ENCODE data around the gene INPP4B.

The INPP4B gene

GRCh38 chr4:142336251-142336934, 509.7 kb downstream of the INPP4B start:
- Histone ChIP-seq H3K36me3 (ENCODE audit: control insufficient read depth, insufficient read depth, low read length) (no peaks in the 10 kb centered on the region), H3K4me3 (ENCODE audit: insufficient read depth, low read depth, low read length, poor library complexity, severe bottlenecking) (no peak overlapping the region), H3K4me1 (ENCODE audit: control insufficient read depth, insufficient read depth, low read length, poor library complexity, severe bottlenecking) (no peaks in the 10 kb centered on the region), H3K9me3 (ENCODE audit: control insufficient read depth, low read length) (no peaks in the 10 kb centered on the region), H3K27ac (ENCODE audit: insufficient read depth, low read length, poor library complexity, severe bottlenecking) (no peak overlapping the region), H3K27me3 (replicated peaks; ENCODE audit: control insufficient read depth, insufficient read depth, low read length, poor library complexity, severe bottlenecking) (no peaks in the 10 kb centered on the region)
- no peak for DNase-seq

- peaks cover 5% of the 10 kb centered on the region for H3K4me1 ChIP-seq (ENCODE audit: control insufficient read depth, insufficient read depth, low read length, poor library complexity, severe bottlenecking)
- no peaks in the 10 kb centered on the region for H3K9me3 ChIP-seq (ENCODE audit: control insufficient read depth, low read length)
- H3K27me3 ChIP-seq (replicated peaks; ENCODE audit: control insufficient read depth, insufficient read depth, low read length, poor library complexity, severe bottlenecking): no peaks in the 10 kb centered on the region
- no peak overlapping the region for H3K4me3 ChIP-seq (ENCODE audit: insufficient read depth, low read depth, low read length, poor library complexity, severe bottlenecking)
- no peak overlapping the region for H3K27ac ChIP-seq (ENCODE audit: insufficient read depth, low read length, poor library complexity, severe bottlenecking)
- DNase-seq: no peak
- H3K36me3 ChIP-seq (ENCODE audit: control insufficient read depth, insufficient read depth, low read length): no peaks in the 10 kb centered on the region
These were observed 511.2 kb downstream of the INPP4B start for GRCh38 chr4:142334931-142335330.

GRCh38 chr4:142331646-142332045, 514.5 kb downstream of the INPP4B start:
- no peak overlapping the region for H3K27ac ChIP-seq (ENCODE audit: insufficient read depth, low read length, poor library complexity, severe bottlenecking)
- peaks cover 5% of the 10 kb centered on the region for H3K4me1 ChIP-seq (ENCODE audit: control insufficient read depth, insufficient read depth, low read length, poor library complexity, severe bottlenecking)
- no peaks in the 10 kb centered on the region for H3K9me3 ChIP-seq (ENCODE audit: control insufficient read depth, low read length)
- H3K36me3 ChIP-seq (ENCODE audit: control insufficient read depth, insufficient read depth, low read length): no peaks in the 10 kb centered on the region
- DNase-seq: no peak
- no peaks in the 10 kb centered on the region for H3K27me3 ChIP-seq (replicated peaks; ENCODE audit: control insufficient read depth, insufficient read depth, low read length, poor library complexity, severe bottlenecking)
- no peak overlapping the region for H3K4me3 ChIP-seq (ENCODE audit: insufficient read depth, low read depth, low read length, poor library complexity, severe bottlenecking)

- Histone ChIP-seq H3K4me3 (ENCODE audit: insufficient read depth, low read depth, low read length, poor library complexity, severe bottlenecking) (no peak overlapping the region), H3K9me3 (ENCODE audit: control insufficient read depth, low read length) (no peaks in the 10 kb centered on the region), H3K4me1 (ENCODE audit: control insufficient read depth, insufficient read depth, low read length, poor library complexity, severe bottlenecking) (peaks cover 9% of the 10 kb centered on the region), H3K27ac (ENCODE audit: insufficient read depth, low read length, poor library complexity, severe bottlenecking) (no peak overlapping the region), H3K36me3 (ENCODE audit: control insufficient read depth, insufficient read depth, low read length) (no peaks in the 10 kb centered on the region), H3K27me3 (replicated peaks; ENCODE audit: control insufficient read depth, insufficient read depth, low read length, poor library complexity, severe bottlenecking) (no peaks in the 10 kb centered on the region)
- DNase-seq: no peak
These were observed 515.0 kb downstream of the INPP4B start for GRCh38 chr4:142331132-142331531.

GRCh38 chr4:142330311-142330710, 515.8 kb downstream of the INPP4B start:
- Histone ChIP-seq H3K27ac (ENCODE audit: insufficient read depth, low read length, poor library complexity, severe bottlenecking) (no peak overlapping the region), H3K27me3 (replicated peaks; ENCODE audit: control insufficient read depth, insufficient read depth, low read length, poor library complexity, severe bottlenecking) (no peaks in the 10 kb centered on the region), H3K4me1 (ENCODE audit: control insufficient read depth, insufficient read depth, low read length, poor library complexity, severe bottlenecking) (peaks cover 16% of the 10 kb centered on the region), H3K9me3 (ENCODE audit: control insufficient read depth, low read length) (no peaks in the 10 kb centered on the region), H3K4me3 (ENCODE audit: insufficient read depth, low read depth, low read length, poor library complexity, severe bottlenecking) (no peak overlapping the region), H3K36me3 (ENCODE audit: control insufficient read depth, insufficient read depth, low read length) (no peaks in the 10 kb centered on the region)
- DNase-seq: no peak

GRCh38 chr4:142329313-142329712, 516.8 kb downstream of the INPP4B start:
- Histone ChIP-seq H3K9me3 (ENCODE audit: control insufficient read depth, low read length) (no peaks in the 10 kb centered on the region), H3K4me3 (ENCODE audit: insufficient read depth, low read depth, low read length, poor library complexity, severe bottlenecking) (no peak overlapping the region), H3K27me3 (replicated peaks; ENCODE audit: control insufficient read depth, insufficient read depth, low read length, poor library complexity, severe bottlenecking) (no peaks in the 10 kb centered on the region), H3K27ac (ENCODE audit: insufficient read depth, low read length, poor library complexity, severe bottlenecking) (no peak overlapping the region), H3K36me3 (ENCODE audit: control insufficient read depth, insufficient read depth, low read length) (no peaks in the 10 kb centered on the region), H3K4me1 (ENCODE audit: control insufficient read depth, insufficient read depth, low read length, poor library complexity, severe bottlenecking) (peaks cover 16% of the 10 kb centered on the region)
- DNase-seq: no peak

- no peak for DNase-seq
- Histone ChIP-seq H3K27ac (ENCODE audit: insufficient read depth, low read length, poor library complexity, severe bottlenecking) (no peak overlapping the region), H3K36me3 (ENCODE audit: control insufficient read depth, insufficient read depth, low read length) (peaks cover 6% of the 10 kb centered on the region), H3K4me3 (ENCODE audit: insufficient read depth, low read depth, low read length, poor library complexity, severe bottlenecking) (no peak overlapping the region), H3K4me1 (ENCODE audit: control insufficient read depth, insufficient read depth, low read length, poor library complexity, severe bottlenecking) (peaks cover 14% of the 10 kb centered on the region), H3K9me3 (ENCODE audit: control insufficient read depth, low read length) (no peaks in the 10 kb centered on the region), H3K27me3 (replicated peaks; ENCODE audit: control insufficient read depth, insufficient read depth, low read length, poor library complexity, severe bottlenecking) (no peaks in the 10 kb centered on the region)
These were observed 519.9 kb downstream of the INPP4B start for GRCh38 chr4:142326181-142326580.

GRCh38 chr4:142324572-142324971, 521.5 kb downstream of the INPP4B start:
- Histone ChIP-seq H3K36me3 (ENCODE audit: control insufficient read depth, insufficient read depth, low read length) (peaks cover 6% of the 10 kb centered on the region), H3K27ac (ENCODE audit: insufficient read depth, low read length, poor library complexity, severe bottlenecking) (no peak overlapping the region), H3K4me1 (ENCODE audit: control insufficient read depth, insufficient read depth, low read length, poor library complexity, severe bottlenecking) (peaks cover 11% of the 10 kb centered on the region), H3K9me3 (ENCODE audit: control insufficient read depth, low read length) (no peaks in the 10 kb centered on the region), H3K4me3 (ENCODE audit: insufficient read depth, low read depth, low read length, poor library complexity, severe bottlenecking) (no peak overlapping the region), H3K27me3 (replicated peaks; ENCODE audit: control insufficient read depth, insufficient read depth, low read length, poor library complexity, severe bottlenecking) (no peaks in the 10 kb centered on the region)
- no peak for DNase-seq

GRCh38 chr4:142322996-142323395, 523.1 kb downstream of the INPP4B start:
- Histone ChIP-seq H3K4me3 (ENCODE audit: insufficient read depth, low read depth, low read length, poor library complexity, severe bottlenecking) (no peak overlapping the region), H3K4me1 (ENCODE audit: control insufficient read depth, insufficient read depth, low read length, poor library complexity, severe bottlenecking) (peaks cover 11% of the 10 kb centered on the region), H3K9me3 (ENCODE audit: control insufficient read depth, low read length) (no peaks in the 10 kb centered on the region), H3K27me3 (replicated peaks; ENCODE audit: control insufficient read depth, insufficient read depth, low read length, poor library complexity, severe bottlenecking) (no peaks in the 10 kb centered on the region), H3K36me3 (ENCODE audit: control insufficient read depth, insufficient read depth, low read length) (peaks cover 6% of the 10 kb centered on the region), H3K27ac (ENCODE audit: insufficient read depth, low read length, poor library complexity, severe bottlenecking) (no peak overlapping the region)
- DNase-seq: no peak

- peaks cover 12% of the 10 kb centered on the region for H3K36me3 ChIP-seq (ENCODE audit: control insufficient read depth, insufficient read depth, low read length)
- no peaks in the 10 kb centered on the region for H3K27me3 ChIP-seq (replicated peaks; ENCODE audit: control insufficient read depth, insufficient read depth, low read length, poor library complexity, severe bottlenecking)
- no peak overlapping the region for H3K27ac ChIP-seq (ENCODE audit: insufficient read depth, low read length, poor library complexity, severe bottlenecking)
- no peak overlapping the region for H3K4me3 ChIP-seq (ENCODE audit: insufficient read depth, low read depth, low read length, poor library complexity, severe bottlenecking)
- no peak for DNase-seq
- H3K9me3 ChIP-seq (ENCODE audit: control insufficient read depth, low read length): no peaks in the 10 kb centered on the region
- H3K4me1 ChIP-seq (ENCODE audit: control insufficient read depth, insufficient read depth, low read length, poor library complexity, severe bottlenecking): peaks cover 23% of the 10 kb centered on the region
These were observed 527.8 kb downstream of the INPP4B start for GRCh38 chr4:142318280-142318679.

Measured in effector memory CD4-positive, alpha-beta T cell (primary cell).